Thyroid gland (tissue), 4 donors: ENCODE measurements around the gene GPC5. TPM values are rescaled to one million over a fixed set of nuclear protein-coding genes. Genes with fewer than 3 reads are reported as not detected.

Experiments
- DNase-seq, 2 donors: peaks; one replicate each; pipeline ENCODE4 v3.0.0-alpha.2; 2019
- H3K27ac ChIP-seq, 3 donors: fragments of 200-600 bp; sonication (generic); 1 replicate in 2 of 3; 2 replicates in 1 of 3; pipeline ENCODE4 v1.5.1; 2016 to 2019; ENCODE audit warnings: mild to moderate bottlenecking in 1 of 3, moderate library complexity in 1 of 3
- H3K27me3 ChIP-seq: fragments of 200-600 bp; sonication (generic); one replicate; pipeline ENCODE4 v1.5.1; 2019
- H3K36me3 ChIP-seq, 2 donors: fragments of 200-600 bp; sonication (generic); one replicate each; pipeline ENCODE4 v1.5.1; 2016 to 2019
- H3K4me1 ChIP-seq, 2 donors: fragments of 200-600 bp; sonication (generic); one replicate each; pipeline ENCODE4 v1.5.1; 2017 to 2019
- H3K4me3 ChIP-seq, 3 donors: fragments of 200-600 bp; sonication (generic); replicated peaks in 1 of 3; 1 replicate in 2 of 3; 2 replicates in 1 of 3; pipeline ENCODE4 v1.5.1; 2016; ENCODE audit warnings: mild to moderate bottlenecking in 1 of 3
- H3K9me3 ChIP-seq: fragments of 200-600 bp; sonication (generic); one replicate; pipeline ENCODE4 v1.5.1; 2017
- POLR2A ChIP-seq, 2 donors: fragments of 450-650 bp; IDR thresholded peaks; one replicate each; pipeline ENCODE4 v1.6.1; 2017; ENCODE audit warnings: antibody characterized with exemption in 2 of 2, mild to moderate bottlenecking in 2 of 2, moderate library complexity in 1 of 2
- WGBS, 2 donors: methylation state at CpG; one replicate each; pipeline ENCODE4 v1.1.5; 2017; 5-methylcytosine and 5-hydroxymethylcytosine counted together
- intact Hi-C: fragments of 100-400 bp; cut with DNase I; formaldehyde crosslinking; loops from one replicate; pipeline ENCODE4 v1.15.1; 2023
- total RNA-seq, 4 donors: library from RNA; depleted of rRNA; stranded (reverse); fragments of >200 nt; gene quantifications; one replicate each; pipeline ENCODE4 v1.2.3, GENCODE V29; 2016
- TF ChIP-seq, protein P1 (sequence below), 6 experiments: fragments of 200-600 bp in 3 of 6; fragments of 450-650 bp in 3 of 6; sonication (generic) in 3 of 6; IDR thresholded peaks; one replicate each; pipeline ENCODE4 v1.5.1; 2016 to 2019; ENCODE audit warnings: antibody characterized with exemption in 6 of 6, mild to moderate bottlenecking in 2 of 6, inconsistent platforms in 1 of 6, moderate library complexity in 1 of 6

Gene GPC5
- total RNA-seq, 4 donors from 2014 or later: 0.67 to 2.3 (median 1.3) TPM

DNA sequence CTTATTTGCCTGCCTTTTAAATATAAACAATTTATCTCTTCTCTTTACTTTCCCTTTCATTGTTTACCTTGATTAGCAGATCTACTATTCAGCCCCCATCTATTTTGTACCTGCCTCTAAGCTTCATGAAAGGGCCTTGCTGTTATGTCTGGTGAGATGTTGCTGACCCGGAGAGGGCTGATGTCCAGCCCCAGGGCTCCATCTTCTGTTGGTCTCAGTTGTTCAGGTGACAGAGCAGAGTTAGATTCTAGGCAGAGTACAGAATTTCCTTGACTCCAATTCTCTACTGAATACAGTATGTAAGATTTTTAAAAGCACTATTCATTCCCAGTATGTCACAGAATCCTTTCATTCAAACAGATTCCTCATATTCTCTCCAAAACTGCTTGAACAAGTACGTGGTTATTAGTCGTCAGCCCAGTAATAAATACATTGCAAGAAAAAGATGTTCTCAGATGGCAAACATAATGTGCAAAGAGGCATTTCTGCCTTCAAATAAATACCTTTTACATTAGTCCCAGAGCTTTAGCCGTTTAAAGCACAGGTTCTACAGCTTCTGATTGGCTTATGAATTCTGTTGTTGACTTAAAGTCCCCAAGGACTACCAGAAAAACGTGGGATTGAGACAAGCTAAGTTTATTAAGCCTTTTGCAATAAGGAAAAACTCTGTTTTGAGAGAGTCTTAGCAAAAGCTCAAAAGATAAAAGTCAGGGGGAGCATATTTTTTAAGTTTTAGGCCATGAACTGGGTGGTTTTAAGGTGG lies 159.1 kb downstream of the GPC5 start:
- TF ChIP-seq, protein P1, sequence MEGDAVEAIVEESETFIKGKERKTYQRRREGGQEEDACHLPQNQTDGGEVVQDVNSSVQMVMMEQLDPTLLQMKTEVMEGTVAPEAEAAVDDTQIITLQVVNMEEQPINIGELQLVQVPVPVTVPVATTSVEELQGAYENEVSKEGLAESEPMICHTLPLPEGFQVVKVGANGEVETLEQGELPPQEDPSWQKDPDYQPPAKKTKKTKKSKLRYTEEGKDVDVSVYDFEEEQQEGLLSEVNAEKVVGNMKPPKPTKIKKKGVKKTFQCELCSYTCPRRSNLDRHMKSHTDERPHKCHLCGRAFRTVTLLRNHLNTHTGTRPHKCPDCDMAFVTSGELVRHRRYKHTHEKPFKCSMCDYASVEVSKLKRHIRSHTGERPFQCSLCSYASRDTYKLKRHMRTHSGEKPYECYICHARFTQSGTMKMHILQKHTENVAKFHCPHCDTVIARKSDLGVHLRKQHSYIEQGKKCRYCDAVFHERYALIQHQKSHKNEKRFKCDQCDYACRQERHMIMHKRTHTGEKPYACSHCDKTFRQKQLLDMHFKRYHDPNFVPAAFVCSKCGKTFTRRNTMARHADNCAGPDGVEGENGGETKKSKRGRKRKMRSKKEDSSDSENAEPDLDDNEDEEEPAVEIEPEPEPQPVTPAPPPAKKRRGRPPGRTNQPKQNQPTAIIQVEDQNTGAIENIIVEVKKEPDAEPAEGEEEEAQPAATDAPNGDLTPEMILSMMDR (IDR thresholded peaks at IDR 0.05): no peak
- no peak for TF ChIP-seq POLR2A (IDR thresholded peaks at IDR 0.05)
- Histone ChIP-seq H3K27ac (no peak overlapping the region), H3K4me3 (no peak overlapping the region), H3K4me1 (no peaks in the 10 kb centered on the region), H3K27me3 (no peaks in the 10 kb centered on the region), H3K36me3 (no peaks in the 10 kb centered on the region), H3K9me3 (no peaks in the 10 kb centered on the region)
- intact Hi-C loops: no loop called here
- DNase-seq: no peak
- 55 to 61% methylated on average over 5 of the region's 5 CpGs for WGBS, 2 donors

DNA sequence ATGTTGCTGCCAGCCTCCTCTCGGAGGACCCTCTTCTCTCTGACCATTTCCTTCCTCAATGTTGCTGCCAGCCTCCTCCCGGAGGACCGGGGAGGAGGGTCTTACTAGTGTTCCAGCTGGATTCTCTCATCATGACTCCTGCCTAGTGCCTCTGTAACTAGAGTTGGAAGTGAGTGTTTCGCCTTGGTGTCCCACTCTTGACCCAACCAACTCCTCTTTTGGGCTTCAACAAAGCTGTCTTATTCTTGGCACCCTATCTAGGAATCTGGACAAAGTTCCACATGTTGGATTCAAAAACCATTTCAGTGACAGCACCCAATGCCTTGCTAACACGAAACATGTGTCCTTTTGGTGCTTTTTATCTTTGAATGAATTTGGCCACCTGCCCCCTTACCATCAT lies 165.4 kb downstream of the GPC5 start:
- 65% methylated on average over 5 of the region's 5 CpGs for WGBS, 2 donors
- Histone ChIP-seq H3K36me3 (no peaks in the 10 kb centered on the region), H3K4me1 (no peaks in the 10 kb centered on the region), H3K4me3 (no peak overlapping the region), H3K9me3 (no peaks in the 10 kb centered on the region), H3K27ac (no peak overlapping the region), H3K27me3 (no peaks in the 10 kb centered on the region)
- no peak for TF ChIP-seq POLR2A (IDR thresholded peaks at IDR 0.05)
- TF ChIP-seq, protein P1 (IDR thresholded peaks at IDR 0.05): no peak
- intact Hi-C loops: no loop called here
- DNase-seq: no peak

DNA sequence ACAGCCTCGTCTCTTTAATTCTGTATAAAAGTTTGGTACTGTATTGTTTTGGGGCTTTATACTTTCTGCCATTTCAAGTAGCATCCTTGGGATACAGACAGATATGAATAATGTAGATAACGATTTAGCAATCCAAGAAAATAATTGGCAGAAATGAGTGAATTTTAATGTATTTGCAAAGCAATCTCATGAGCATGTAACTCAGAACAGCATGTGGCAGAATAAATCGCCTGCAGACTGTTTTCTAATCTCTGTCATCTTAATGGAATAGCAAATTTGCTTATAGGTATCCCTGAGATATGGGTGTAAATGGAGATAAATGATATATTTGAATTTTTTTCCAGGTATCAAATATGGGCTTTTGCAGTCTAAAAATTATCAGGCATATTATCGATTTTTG lies 166.0 kb downstream of the GPC5 start:
- no peak overlapping the region for H3K27ac ChIP-seq
- WGBS, 2 donors: 74 to 85% methylated on average over 4 of the region's 4 CpGs

DNA sequence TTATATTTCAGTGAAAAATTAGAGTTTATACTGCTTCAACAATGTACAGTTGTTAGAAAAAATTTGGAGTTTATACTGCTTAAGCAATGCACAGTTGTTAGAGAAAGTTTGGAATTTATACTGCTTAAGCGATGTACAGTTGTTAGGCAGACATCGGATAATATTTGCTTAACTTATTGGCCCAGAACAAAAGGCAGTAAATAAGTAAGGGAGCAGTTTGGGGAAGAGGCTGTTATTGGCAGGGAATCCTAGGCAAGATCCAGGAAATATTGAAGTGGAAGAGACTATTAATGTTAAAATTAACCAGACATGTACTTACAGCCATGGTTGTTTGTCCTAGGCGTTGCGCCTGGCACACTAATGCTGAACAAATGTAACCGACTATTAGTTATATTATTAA lies 166.9 kb downstream of the GPC5 start:
- TF ChIP-seq, protein P1 (IDR thresholded peaks at IDR 0.05): no peak
- no peak for TF ChIP-seq POLR2A (IDR thresholded peaks at IDR 0.05)
- Histone ChIP-seq H3K36me3 (no peaks in the 10 kb centered on the region), H3K4me1 (no peaks in the 10 kb centered on the region), H3K27ac (no peak overlapping the region), H3K4me3 (no peak overlapping the region), H3K27me3 (no peaks in the 10 kb centered on the region), H3K9me3 (no peaks in the 10 kb centered on the region)
- intact Hi-C loops: no loop called here
- DNase-seq: no peak
- 80 to 84% methylated on average over 5 of the region's 5 CpGs for WGBS, 2 donors

More for the DNA sequence above, 166.0 kb downstream of the GPC5 start:
- Histone ChIP-seq H3K4me3 (no peak overlapping the region), H3K9me3 (no peaks in the 10 kb centered on the region), H3K36me3 (no peaks in the 10 kb centered on the region), H3K4me1 (no peaks in the 10 kb centered on the region), H3K27me3 (no peaks in the 10 kb centered on the region)
- intact Hi-C loops: no loop called here
- TF ChIP-seq, protein P1 (IDR thresholded peaks at IDR 0.05): no peak
- TF ChIP-seq POLR2A (IDR thresholded peaks at IDR 0.05): no peak
- no peak for DNase-seq

DNA sequence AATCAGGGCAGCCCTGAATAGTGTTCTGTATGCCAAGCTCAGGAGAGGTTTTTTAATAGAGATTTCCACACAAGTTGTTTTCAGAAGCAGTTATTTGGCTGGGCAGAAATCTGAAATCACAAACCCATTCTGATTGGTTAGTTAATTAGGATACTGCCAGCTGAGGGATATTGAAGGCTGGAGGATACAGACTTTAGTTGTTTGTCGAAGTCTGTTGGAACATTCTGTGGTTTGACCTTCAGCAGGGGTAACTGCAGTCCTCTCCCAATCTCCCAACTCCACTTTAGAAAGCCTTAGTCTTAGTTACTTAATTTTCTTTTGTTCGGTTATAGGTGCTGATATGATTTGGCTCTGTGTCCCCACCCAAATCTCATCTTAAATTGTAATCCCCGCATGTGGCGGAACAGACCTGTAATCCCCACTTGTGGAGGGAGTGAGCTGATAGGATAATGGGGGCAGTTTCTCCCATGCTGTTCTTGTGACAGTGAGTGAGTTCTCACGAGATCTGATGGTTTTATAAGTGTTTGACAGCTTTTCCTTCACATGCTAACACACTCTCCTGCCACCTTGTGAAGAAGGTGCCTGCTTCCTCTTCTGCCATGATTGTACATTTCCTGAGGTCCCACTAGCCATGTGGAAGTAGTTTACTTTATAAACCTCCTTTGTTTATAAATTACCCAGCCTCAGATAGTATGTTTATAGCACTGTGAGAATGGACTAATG lies 169.2 kb downstream of the GPC5 start:
- H3K27ac ChIP-seq: no peak overlapping the region
- intact Hi-C loops: no loop called here
- DNase-seq: no peak
- H3K9me3 ChIP-seq: no peaks in the 10 kb centered on the region
- no peaks in the 10 kb centered on the region for H3K4me1 ChIP-seq
- H3K36me3 ChIP-seq: no peaks in the 10 kb centered on the region
- whole genome bisulfite sequencing, 2 donors: 85 to 89% methylated on average over 5 of the region's 5 CpGs
- no peak for TF ChIP-seq POLR2A (IDR thresholded peaks at IDR 0.05)
- TF ChIP-seq, protein P1 (IDR thresholded peaks at IDR 0.05): no peak
- H3K27me3 ChIP-seq: no peaks in the 10 kb centered on the region
- H3K4me3 ChIP-seq: no peak overlapping the region
